ENCODE data around the gene REL.
"Not testable (repeated sequence)": the region's sequence is repeated elsewhere in the genome, so short reads cannot be mapped to it uniquely, and the experiment has no call there.

REL gene

DNA sequence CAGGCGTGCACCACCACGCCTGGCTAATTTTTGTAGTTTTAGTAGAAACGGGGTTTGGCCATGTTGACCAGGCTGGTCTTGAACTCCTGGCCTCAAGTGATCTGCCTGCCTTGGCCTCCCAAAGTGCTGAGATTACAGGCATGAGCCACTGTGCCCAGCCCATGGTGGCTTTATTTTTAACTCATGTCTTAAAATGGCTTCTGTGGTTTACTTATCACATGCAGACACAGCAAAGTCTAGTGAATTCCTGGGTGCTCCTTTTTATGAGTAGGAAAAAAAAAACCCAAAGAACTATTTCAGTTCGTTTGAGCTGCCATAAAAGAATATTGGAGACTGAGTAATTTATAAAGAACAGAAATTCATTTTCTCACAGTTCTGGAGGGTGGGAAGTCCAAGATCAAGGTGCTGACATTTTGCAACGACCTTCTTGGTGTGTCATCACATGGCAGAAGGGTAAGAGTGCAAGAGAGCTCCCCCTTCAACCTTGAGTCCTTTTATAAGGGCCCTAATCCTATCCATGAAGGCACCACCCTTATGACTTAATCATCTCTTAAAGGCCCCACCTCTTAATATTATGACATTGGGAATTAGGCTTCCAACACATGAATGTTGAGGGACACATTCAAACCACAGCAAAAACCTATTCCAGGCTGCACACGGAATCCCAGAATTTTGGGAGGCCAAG is 12.6 kb upstream of the REL start:
- DNase-seq = no peak

DNA sequence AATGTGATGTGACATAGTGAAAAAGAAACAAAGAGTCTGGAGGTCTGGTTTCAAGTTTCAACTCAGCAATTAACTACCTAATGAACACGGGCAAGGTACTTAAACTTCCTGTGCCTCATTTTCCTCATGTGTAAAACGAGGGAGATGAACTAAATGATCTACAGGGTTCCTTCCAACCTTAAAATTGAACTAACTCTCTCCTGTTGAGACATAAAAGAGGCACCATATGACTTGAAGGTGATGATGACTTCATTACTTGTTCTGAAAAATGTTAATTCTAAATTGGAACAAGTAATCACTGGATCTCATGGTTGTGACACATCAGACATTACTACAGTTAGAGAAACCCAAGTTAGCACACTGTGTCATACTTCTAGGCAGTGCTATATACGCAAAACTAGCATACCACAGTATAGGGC is 8.9 kb upstream of the REL start:
- DNase-seq = no peak

GRCh38 chr2:60873381-60873780 is 8.0 kb upstream of the REL start:
- DNase-seq = no peak

- no peak for DNase-seq
These were observed 5.9 kb upstream of the REL start for GRCh38 chr2:60875520-60875919.

GRCh38 chr2:60880643-60881046 is 729 bp upstream of the REL start:
- DNase-seq = peak; percentile 31

GRCh38 chr2:60882971-60883753 is 1.8 kb downstream of the REL start:
- peak; percentile 33 for DNase-seq

GRCh38 chr2:60883896-60884295 is 2.5 kb downstream of the REL start:
- DNase-seq = no peak

DNA sequence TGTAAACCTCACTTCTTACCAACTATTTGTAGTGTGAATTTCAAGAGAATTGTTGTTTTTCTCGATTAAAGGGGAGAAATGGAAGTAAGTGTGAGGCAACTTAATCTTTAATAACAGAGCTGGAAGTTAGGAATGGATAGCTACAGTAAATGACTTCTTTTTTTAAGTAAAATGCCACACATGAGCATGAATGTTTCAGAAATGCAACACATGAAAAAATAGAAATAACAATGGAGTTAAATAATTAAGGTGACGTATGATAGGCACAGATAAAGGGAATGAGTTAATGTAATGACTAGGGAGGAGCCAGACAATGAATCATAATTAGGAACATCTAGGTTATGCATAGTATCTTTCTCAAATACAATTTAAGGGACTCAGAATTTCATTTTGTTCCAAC is 3.4 kb downstream of the REL start:
- no peak for DNase-seq

GRCh38 chr2:60885683-60886082 is 4.3 kb downstream of the REL start:
- DNase-seq = no peak

- no peak for DNase-seq
These were observed 5.6 kb downstream of the REL start for GRCh38 chr2:60886991-60887390.

DNA sequence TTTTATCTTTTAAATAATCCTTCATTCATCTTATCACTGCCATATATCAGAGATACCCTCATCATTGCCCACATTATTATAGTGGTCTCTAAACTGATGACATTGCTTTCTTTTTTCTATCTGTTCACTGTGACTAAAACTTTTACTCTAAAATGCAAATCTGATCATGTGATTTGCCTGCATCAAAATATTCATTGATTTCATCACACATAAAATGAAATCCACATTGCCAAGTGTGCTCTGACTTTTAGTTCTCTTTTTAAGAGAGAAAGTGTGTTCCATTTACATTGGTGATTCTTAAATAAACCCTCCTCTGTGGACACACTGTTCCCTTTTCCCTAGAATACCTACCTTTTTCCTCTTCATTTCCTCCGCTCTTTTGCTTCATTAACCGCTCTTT is 7.5 kb downstream of the REL start:
- DNase-seq = no peak

GRCh38 chr2:60889581-60890392 is 8.4 kb downstream of the REL start:
- not testable (repeated sequence) for DNase-seq

DNA sequence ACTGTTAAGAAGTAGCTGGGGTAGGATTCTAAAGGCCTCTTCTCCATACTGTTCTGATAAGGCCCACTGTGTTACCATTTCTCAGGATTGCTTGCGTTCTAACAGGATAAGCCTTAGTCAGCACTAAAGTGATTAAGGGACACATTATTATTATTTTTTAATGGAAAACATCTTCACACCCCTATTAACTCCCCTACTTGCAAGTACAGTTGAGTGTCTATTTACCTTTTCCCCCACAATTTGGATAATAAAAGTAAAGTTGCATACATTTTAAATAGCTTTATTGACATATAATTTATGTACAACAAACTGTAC is 9.0 kb downstream of the REL start:
- DNase-seq = no peak

DNA sequence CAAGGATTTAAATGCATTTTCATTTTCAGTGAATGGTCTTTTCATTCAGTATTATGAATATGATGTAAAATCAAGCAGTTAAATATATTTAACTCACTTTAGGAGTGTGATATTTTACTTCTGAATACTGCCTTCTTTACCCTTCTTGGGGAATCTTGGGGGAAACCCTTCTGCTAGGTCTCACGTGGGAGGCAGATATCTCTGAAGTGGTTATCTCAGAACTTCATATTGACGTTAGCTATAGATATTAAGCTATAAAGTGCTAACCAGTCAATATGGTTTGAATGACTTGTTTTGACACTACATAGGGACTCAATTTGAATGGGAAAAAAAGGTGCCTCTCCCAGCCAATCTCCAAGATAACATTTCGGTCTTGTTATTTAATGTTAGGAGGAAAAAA is 9.8 kb downstream of the REL start:
- no peak for DNase-seq

DNA sequence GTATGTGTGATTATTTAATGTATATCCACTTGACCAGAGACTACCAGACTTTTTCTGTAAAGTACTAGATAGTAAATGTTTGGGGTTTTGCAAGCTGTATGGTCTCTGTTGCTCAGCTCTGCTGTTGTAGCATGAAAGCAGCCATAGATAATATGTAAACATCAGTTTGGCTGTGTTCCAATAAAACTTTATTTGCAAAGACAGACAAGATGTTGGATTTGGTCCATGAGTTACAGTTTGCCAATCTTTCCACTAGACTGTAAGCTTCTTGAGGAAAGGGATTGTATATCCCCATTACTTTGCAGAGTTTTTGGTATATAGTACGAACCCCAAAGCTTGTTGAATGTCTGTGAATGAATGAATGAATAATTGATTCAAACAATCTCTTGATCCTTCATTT is 17.2 kb downstream of the REL start:
- no peak for DNase-seq

DNA sequence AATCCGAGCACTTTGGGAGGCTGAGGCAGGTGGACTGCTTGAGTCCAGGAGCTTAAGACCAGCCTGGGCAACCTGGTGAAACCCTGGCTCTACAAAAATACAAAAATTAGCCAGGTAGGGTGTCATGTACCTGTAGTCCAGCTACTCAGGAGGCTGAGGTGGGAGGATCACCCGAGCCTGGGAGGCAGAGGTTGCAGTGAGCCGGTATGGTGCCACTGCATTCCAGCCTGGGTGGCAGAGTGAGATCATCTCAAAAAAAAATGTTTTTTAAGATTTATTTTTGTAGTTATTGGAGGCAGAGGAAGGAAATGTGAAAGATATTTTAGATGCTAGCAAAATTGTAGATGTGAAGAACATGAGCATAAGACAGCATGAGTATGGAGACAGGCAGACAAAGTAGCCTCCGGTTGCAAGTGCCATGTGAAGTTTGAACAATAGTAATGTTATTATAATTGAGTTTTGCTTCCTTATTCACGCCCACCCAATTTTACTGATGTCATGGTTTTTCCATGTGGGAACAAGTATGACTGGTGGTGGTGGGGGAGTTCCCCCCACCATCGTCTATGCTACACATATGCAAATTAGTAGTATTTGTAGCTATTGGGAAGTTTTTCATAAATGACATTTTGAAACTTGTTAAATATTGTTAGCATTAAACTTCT is 18.0 kb downstream of the REL start:
- no peak for DNase-seq

DNA sequence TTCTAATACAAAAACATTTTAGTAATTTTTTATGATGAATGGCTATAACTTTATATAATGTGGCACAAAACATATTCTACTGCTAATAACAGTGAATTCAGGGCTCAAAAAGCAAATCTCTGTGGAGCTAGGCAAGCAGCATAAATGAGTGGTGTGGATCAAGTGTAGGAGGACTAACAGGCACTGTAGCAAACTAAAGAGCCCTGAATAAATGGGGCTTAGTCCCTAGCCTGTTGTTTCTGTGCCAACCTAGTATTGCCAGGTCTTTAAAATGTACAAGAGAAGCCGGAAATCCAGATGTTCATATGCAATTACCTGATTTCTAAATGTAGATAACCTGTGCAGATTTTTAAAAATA is 18.5 kb downstream of the REL start:
- no peak for DNase-seq

- not testable (repeated sequence) for DNase-seq
These were observed 19.9 kb downstream of the REL start for GRCh38 chr2:60901296-60901695.

- not testable (repeated sequence) for DNase-seq
These were observed 24.5 kb downstream of the REL start for GRCh38 chr2:60905867-60906266.

- DNase-seq = no peak
These were observed 25.0 kb downstream of the REL start for GRCh38 chr2:60906395-60906794.

- DNase-seq = no peak
These were observed 26.0 kb downstream of the REL start for GRCh38 chr2:60907329-60907728.

GRCh38 chr2:60925994-60926740 is 44.8 kb downstream of the REL start:
- DNase-seq = peak; percentile 86
